PC-3 (cell line): Measurements from ENCODE around the gene TTC23L.

Source experiments
- EZH2 ChIP-seq: fragments of 300-600 bp; sonication (generic); IDR thresholded peaks from one replicate; pipeline ENCODE4 v1.6.1; 2017; ENCODE audit warnings: antibody characterized with exemption, mild to moderate bottlenecking, low read length; ENCODE audit not compliant: unreplicated experiment
- TF ChIP-seq, protein P1 (sequence below): fragments of 300-600 bp; sonication (generic); conservative IDR thresholded peaks from 2 replicates; pipeline ENCODE4 v1.5.1; 2017; ENCODE audit warnings: antibody characterized with exemption, low read depth, mild to moderate bottlenecking, low read length

DNA sequence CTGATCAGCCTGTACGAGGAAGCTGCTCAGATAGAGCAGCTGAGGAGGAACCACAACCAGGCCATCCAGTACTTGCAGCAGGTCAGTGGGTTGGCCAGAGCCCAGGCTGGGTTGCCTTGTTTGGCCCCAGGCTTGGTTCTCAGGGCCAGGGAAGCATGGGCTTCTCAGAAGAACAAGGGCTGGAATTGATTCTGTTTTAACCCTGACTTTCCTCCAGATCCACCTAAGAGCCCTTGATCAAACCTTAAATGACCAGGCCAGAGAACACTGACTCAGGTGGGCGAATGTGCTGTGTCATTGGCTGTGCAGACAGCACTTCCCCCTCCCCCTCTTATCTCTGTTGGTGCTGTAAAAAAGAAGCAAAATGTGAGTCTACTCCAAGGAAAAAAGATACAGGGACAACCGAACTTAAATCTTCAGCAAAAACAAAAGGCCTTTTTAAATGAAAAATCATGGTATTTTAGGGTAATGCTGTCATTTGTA is 28.1 kb downstream of the TTC23L start:
- TF ChIP-seq, protein P1, sequence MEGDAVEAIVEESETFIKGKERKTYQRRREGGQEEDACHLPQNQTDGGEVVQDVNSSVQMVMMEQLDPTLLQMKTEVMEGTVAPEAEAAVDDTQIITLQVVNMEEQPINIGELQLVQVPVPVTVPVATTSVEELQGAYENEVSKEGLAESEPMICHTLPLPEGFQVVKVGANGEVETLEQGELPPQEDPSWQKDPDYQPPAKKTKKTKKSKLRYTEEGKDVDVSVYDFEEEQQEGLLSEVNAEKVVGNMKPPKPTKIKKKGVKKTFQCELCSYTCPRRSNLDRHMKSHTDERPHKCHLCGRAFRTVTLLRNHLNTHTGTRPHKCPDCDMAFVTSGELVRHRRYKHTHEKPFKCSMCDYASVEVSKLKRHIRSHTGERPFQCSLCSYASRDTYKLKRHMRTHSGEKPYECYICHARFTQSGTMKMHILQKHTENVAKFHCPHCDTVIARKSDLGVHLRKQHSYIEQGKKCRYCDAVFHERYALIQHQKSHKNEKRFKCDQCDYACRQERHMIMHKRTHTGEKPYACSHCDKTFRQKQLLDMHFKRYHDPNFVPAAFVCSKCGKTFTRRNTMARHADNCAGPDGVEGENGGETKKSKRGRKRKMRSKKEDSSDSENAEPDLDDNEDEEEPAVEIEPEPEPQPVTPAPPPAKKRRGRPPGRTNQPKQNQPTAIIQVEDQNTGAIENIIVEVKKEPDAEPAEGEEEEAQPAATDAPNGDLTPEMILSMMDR: no peak
- TF ChIP-seq EZH2: no peak
